GM12891 (cell line): ENCODE data around the gene LOXL3.

ENCODE experiments used
- PAX5 ChIP-seq: IDR thresholded peaks from 2 replicates; pipeline ENCODE4 v1.6.1; 2011; ENCODE audit warnings: low read length, moderate library complexity, mild to moderate bottlenecking; ENCODE audit not compliant: insufficient read depth, severe bottlenecking
- POLR2A ChIP-seq: IDR thresholded peaks from 2 replicates; pipeline ENCODE4 v1.6.1; 2011; ENCODE audit warnings: low read depth, low read length, control low read depth
- POLR2AphosphoS5 ChIP-seq: IDR thresholded peaks from 2 replicates; pipeline ENCODE4 v1.6.1; 2011; ENCODE audit warnings: low read depth, low read length, control low read depth
- POU2F2 ChIP-seq: IDR thresholded peaks from 2 replicates; pipeline ENCODE4 v1.6.1; 2011; ENCODE audit warnings: low read depth, mild to moderate bottlenecking, control low read depth, low read length, moderate library complexity
- SPI1 ChIP-seq: IDR thresholded peaks from 2 replicates; pipeline ENCODE4 v1.6.1; 2011; ENCODE audit warnings: low read depth, low read length, control low read depth
- TAF1 ChIP-seq: IDR thresholded peaks from 2 replicates; pipeline ENCODE4 v1.6.1; 2011; ENCODE audit warnings: low read depth, low read length, control low read depth

GRCh38 chr2:74496997-74497776 is 56.6 kb downstream of the LOXL3 start:
- TF ChIP-seq POLR2A (no peak), SPI1 (no peak), POLR2AphosphoS5 (no peak), TAF1 (no peak), PAX5 (no peak), POU2F2 (no peak)
